Stimulated activated CD8-positive, alpha-beta memory T cell treated with anti-CD3 and anti-CD28 coated beads, Interleukin-4, amount 100 ng/mL, for 1 hour (primary cell): ENCODE results near the gene CLIC5.

Experiments used
- DNase-seq, 2 donors: peaks; one replicate each; pipeline ENCODE4 v3.0.0-alpha.2; 2020; ENCODE audit warnings: low read depth in 2 of 2, low spot score in 1 of 2

Gene CLIC5

GRCh38 chr6:45898941-45899682 lies 116.5 kb downstream of the CLIC5 start:
- DNase-seq: no peak

DNA sequence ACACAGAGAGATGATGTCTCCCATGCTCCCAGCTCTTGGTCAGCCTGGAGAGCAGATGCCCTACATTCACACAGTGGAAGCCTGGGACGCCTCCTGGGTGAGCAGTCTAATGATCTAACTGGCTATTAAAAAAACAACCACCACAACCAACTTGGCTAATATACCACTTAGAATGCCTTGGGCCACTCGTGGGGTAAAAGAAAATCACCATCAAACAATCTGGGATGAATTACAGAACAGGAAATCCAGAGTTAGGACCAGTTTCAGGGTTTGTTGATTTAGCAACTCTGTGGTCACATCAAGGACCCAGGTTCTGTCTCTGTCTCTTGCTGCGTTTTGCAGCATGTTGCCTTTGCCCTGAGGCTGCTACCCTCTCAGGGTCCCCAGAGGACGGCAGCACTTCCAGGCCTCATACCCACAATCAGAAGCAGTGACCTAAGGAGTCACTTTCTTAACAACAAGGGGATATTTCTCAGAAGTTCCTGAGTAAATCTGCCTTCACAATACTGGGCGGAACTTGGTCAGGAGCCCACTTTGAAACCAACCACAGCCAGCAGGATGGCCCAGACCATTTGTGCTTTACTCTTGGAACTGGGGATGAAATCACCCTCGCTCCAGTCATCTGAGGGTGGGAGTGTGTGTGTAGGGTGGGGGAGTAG lies 118.7 kb downstream of the CLIC5 start:
- DNase-seq: no peak

- DNase-seq: no peak
Measured at GRCh38 chr6:45895569-45895968, 120.1 kb downstream of the CLIC5 start.

DNA sequence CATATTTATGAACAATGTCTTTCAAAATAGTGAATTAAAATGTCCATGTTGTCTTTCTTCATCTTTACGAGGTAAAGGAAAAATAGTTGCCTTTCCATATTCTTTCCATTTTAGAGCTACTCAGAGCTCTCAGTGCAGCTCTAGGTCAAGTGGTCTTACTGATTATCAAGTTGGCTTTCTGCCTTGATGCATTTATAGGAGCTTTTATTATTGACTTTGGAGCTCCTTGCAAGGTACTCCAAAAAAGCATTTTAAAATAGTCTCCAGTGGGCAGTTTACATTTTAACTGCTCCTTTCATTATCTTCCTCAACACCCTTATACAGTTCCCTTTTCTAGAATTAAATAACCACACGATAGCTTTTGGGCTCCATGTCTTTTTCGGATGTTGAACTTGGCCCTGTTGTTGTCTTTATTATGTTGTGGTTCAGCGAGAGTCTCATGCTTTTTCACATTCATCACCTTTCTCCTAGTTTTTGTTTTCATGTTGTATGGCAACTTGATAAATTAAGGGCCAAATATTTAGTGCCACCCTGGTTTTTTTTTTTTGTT lies 122.9 kb downstream of the CLIC5 start:
- DNase-seq: no peak

- no peak for DNase-seq
Measured at GRCh38 chr6:45892196-45892595, 123.5 kb downstream of the CLIC5 start.

GRCh38 chr6:45886776-45887175 lies 128.9 kb downstream of the CLIC5 start:
- no peak for DNase-seq

GRCh38 chr6:45884336-45884735 lies 131.3 kb downstream of the CLIC5 start:
- DNase-seq: no peak

GRCh38 chr6:45882671-45883070 lies 133.0 kb downstream of the CLIC5 start:
- no peak for DNase-seq

DNA sequence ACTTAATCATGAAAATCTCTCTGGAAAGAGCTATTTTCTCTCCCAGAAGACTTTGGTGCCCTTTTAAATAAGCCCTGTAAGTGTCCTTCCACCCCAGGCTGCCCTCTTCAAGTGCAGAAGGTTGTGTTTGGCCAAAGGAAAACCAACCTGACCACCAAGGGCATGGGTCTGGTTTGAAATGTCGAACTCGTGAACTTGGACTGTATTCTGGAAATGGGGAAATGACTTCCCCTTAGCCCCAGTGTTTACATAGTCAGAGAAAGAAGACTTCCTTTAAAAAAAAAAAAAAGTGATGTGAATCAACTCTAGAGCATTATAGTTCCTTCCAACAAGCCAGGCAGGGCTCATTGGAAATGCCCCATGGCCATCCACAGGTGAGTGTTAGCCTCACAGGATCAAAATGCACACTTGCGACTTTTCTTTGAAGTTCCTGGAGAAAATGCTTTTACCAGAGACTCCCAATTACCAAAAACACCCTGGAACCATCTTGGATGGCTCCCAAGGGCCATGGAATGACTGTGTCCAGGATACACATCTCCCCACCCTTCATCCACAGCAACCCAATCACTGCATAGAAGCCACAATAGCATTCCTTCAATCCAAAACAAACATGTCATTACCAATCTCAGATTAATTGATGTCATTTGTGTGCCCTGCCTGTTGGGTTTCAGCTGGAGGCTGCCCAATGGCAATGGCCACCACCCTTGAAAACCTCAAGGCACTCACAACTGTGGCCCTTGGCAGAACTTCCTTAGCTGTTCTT lies 133.8 kb downstream of the CLIC5 start:
- DNase-seq: no peak

DNA sequence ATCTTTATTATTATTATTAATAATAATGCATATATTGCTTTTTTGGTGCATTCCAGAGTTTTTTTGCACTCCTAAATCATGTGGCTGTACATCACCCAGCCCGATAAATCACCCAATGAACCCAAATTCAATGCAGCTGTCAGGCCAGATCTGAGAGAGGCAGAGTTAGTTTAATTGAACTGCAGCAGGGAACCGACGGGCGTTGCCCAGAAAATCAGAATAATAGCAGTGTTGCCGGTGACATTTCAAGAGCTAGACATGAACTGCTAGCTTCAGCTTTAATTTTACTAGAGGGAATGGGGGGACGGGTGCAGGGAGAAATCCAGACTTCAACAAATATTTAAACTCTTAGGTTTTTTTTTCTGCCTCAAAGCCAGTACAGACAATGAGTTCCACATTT lies 135.0 kb downstream of the CLIC5 start:
- no peak for DNase-seq

DNA sequence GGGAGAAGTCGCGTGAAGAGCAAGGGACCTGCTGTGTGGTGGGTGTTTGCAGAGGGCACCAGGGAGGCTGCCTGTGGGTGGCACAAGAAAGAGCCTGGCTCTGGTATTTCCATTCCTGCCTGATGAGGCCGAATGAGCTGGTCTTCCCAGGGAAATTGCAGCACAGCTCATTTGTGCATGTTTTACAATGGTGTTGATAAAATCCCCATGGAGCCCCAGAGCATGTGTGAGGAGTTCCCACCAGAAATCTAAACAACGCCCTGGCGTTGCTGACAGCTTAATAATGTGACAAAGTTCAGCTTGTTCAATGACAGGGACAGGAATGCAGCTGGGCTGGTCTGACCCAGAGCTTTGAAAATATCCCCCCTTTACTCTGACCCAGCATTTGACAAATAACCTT lies 135.5 kb downstream of the CLIC5 start:
- DNase-seq: no peak

- no peak for DNase-seq
Measured at GRCh38 chr6:45877970-45878590, 137.6 kb downstream of the CLIC5 start.

GRCh38 chr6:45872827-45873365 lies 142.8 kb downstream of the CLIC5 start:
- no peak for DNase-seq

- no peak for DNase-seq
Measured at GRCh38 chr6:45870531-45870930, 145.1 kb downstream of the CLIC5 start.

- DNase-seq: no peak
Measured at GRCh38 chr6:45864651-45865050, 151.0 kb downstream of the CLIC5 start.

DNA sequence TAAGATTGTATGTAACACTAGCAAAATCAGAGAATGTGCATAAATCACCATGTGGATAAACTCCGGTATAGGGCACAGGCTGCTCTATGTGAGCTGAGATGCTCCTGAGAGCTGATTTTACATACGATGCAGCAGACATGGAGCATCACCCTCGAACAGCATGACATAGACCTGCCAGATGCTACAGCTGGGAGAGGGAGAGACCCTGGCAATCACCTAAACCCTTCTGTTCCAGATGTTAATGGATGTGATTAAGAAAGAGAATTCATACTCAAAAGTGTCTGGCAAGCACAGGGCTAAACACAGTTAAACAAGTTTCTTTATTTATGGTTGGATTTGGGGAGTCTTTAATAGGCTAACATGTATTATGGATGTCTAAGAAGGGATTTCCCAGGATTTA lies 157.0 kb downstream of the CLIC5 start:
- DNase-seq: no peak

DNA sequence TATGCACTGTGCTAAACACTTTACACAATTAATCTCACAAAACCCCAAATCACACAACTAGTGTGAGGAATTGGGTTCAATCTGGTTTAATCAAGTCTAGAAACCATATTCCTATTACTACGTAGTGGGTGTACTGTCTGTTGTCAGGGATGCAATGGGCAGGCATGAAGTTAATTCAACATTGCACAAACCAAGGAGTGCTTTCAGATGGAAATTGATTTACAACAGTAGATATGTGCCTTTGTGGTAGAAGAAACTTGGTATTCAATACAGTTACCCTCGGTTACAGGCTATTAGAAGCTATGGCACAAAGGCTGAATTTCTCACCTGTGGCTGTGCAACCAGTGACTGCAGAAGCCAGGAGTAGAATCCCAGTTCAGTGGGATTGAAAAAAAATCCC lies 157.8 kb downstream of the CLIC5 start:
- DNase-seq: no peak

- DNase-seq: no peak
Measured at GRCh38 chr6:45855642-45856394, 159.8 kb downstream of the CLIC5 start.

- no peak for DNase-seq
Measured at GRCh38 chr6:45854149-45854742, 161.4 kb downstream of the CLIC5 start.

DNA sequence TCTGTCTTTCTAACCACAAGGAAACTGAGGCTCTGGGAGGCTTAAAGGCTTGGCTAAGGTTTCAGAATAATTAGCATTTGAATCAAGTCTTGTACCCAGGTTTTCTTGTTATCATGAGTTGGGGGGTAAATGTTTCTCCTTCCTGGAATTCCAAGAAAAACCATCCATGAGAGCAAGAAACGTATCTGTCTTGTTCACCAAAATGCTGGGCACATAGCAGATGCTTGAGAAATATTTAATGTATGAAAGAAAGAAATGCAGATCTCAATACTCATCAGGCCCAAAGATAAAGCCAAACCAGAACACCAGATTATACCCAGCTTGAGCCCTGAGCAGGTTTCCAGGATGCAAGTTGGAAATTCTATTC lies 164.6 kb downstream of the CLIC5 start:
- DNase-seq: no peak
